Keratinocyte (primary cell): ENCODE data around the gene RCBTB2. TPM values are rescaled to one million over a fixed set of nuclear protein-coding genes. Genes with fewer than 3 reads are reported as not detected.

Source experiments
- DNase-seq: peaks from one replicate; pipeline ENCODE4 v3.0.0-alpha.2; 2011; ENCODE audit warnings: low read depth, missing footprints, low spot score
- FAIRE-seq: peaks from 2 replicates; lab custom pipeline; 2011; peaks lifted over from hg19 to GRCh38; lab: Jason Lieb, UNC
- H2AFZ ChIP-seq: 2 replicates; pipeline ENCODE4 v1.6.0; 2012; ENCODE audit warnings: low read length, control low read depth, inconsistent platforms; ENCODE audit not compliant: control insufficient read depth
- H3K27ac ChIP-seq: 2 replicates; pipeline ENCODE4 v1.5.1; 2011; ENCODE audit warnings: low read length; ENCODE audit not compliant: control insufficient read depth, insufficient read depth
- H3K27me3 ChIP-seq: 3 replicates; pipeline ENCODE4 v1.6.0; 2011; ENCODE audit warnings: low read length; ENCODE audit not compliant: control insufficient read depth, insufficient read depth; ENCODE audit errors: extremely low read depth
- H3K36me3 ChIP-seq, 2 experiments: 2 replicates in 1 of 2; 3 replicates in 1 of 2; pipeline ENCODE4 v1.5.1; 2011; ENCODE audit warnings: low read length in 2 of 2, mild to moderate bottlenecking in 1 of 2; ENCODE audit not compliant: control insufficient read depth in 2 of 2, insufficient read depth in 2 of 2; ENCODE audit errors: extremely low read depth in 1 of 2
- H3K4me1 ChIP-seq: 3 replicates; pipeline ENCODE4 v1.5.1; 2011; ENCODE audit warnings: low read length; ENCODE audit not compliant: control insufficient read depth, insufficient read depth; ENCODE audit errors: extremely low read depth
- H3K4me2 ChIP-seq: 3 replicates; pipeline ENCODE4 v1.6.0; 2011; ENCODE audit warnings: low read depth, low read length; ENCODE audit not compliant: control insufficient read depth, insufficient read depth; ENCODE audit errors: extremely low read depth
- H3K4me3 ChIP-seq, 3 experiments: fragments of 200-600 bp in 1 of 3; sonication (generic) in 1 of 3; 2 replicates in 2 of 3; 3 replicates in 1 of 3; pipeline ENCODE4 v1.5.1; 2011 to 2016; ENCODE audit warnings: low read length in 3 of 3, mild to moderate bottlenecking in 3 of 3, control low read depth in 2 of 3, inconsistent platforms in 1 of 3, low read depth in 1 of 3, mixed read lengths in 1 of 3, mixed run types in 1 of 3, moderate library complexity in 1 of 3; ENCODE audit not compliant: control insufficient read depth in 2 of 3, insufficient read depth in 2 of 3; ENCODE audit errors: extremely low read depth in 1 of 3
- H3K79me2 ChIP-seq: 2 replicates; pipeline ENCODE4 v1.6.0; 2012; ENCODE audit warnings: low read length; ENCODE audit not compliant: control insufficient read depth, insufficient read depth
- H3K9ac ChIP-seq: 3 replicates; pipeline ENCODE4 v1.6.0; 2011; ENCODE audit warnings: low read length; ENCODE audit not compliant: control insufficient read depth, insufficient read depth; ENCODE audit errors: extremely low read depth
- H3K9me1 ChIP-seq: 3 replicates; pipeline ENCODE4 v1.6.0; 2011; ENCODE audit warnings: low read length; ENCODE audit not compliant: control insufficient read depth, insufficient read depth; ENCODE audit errors: extremely low read depth
- H3K9me3 ChIP-seq: 2 replicates; pipeline ENCODE4 v1.5.1; 2012; ENCODE audit warnings: low read depth, low read length; ENCODE audit not compliant: control insufficient read depth
- H4K20me1 ChIP-seq: 3 replicates; pipeline ENCODE4 v1.6.0; 2011; ENCODE audit warnings: low read length; ENCODE audit not compliant: control insufficient read depth, insufficient read depth; ENCODE audit errors: extremely low read depth
- CTCF ChIP-seq, 3 experiments: IDR thresholded peaks in 1 of 3; conservative IDR thresholded peaks in 1 of 3; optimal IDR thresholded peaks in 1 of 3; 2 replicates in 2 of 3; 3 replicates in 1 of 3; pipeline versions ENCODE3 to v1.5.1; 2011; ENCODE audit warnings: low read length in 3 of 3, mild to moderate bottlenecking in 3 of 3, moderate library complexity in 2 of 3, control low read depth in 1 of 3, inconsistent platforms in 1 of 3; ENCODE audit not compliant: insufficient read depth in 2 of 3; ENCODE audit errors: extremely low read depth in 1 of 3
- EZH2 ChIP-seq: IDR thresholded peaks from one replicate; pipeline ENCODE4 v1.6.1; 2012; ENCODE audit warnings: inconsistent platforms, mild to moderate bottlenecking, low read length, moderate library complexity
- dilution Hi-C: fragments of 300-500 bp; cut with MboI; formaldehyde crosslinking; loops from one replicate; pipeline ENCODE4 v1.7.0; 2020; ENCODE audit warnings: low sequenced_read_pairs; ENCODE audit not compliant: extremely low pct_ligation_motif_present
- polyA plus RNA-seq, 5 experiments: library from polyadenylated mRNA; depleted of rRNA in 3 of 5; stranded (reverse) in 3 of 5; stranded (forward) in 1 of 5; unstranded in 1 of 5; fragments of >200 nt; gene quantifications; 1 replicate in 1 of 5; 2 replicates in 3 of 5; 3 replicates in 1 of 5; pipeline versions ENCODE4 v1.2.1 to v1.2.3, GENCODE V29; 2011 to 2012; ENCODE audit warnings: missing spikeins in 2 of 5, low read depth in 1 of 5, low replicate concordance in 1 of 5

The RCBTB2 gene
- polyA plus RNA-seq, 1 donor (not counting 4 experiments of a cell fraction or from before 2014, with no cell fraction given) = 5.5 TPM

- Histone ChIP-seq H3K27me3 (no peaks in the 10 kb centered on the region), H3K4me2 (no peak overlapping the region), H3K4me1 (peaks cover 5% of the 10 kb centered on the region), H2AFZ (no peak overlapping the region), H3K9me1 (no peaks in the 10 kb centered on the region), H3K36me3 (no peaks in the 10 kb centered on the region), H3K9me3 (no peaks in the 10 kb centered on the region), H4K20me1 (no peaks in the 10 kb centered on the region), H3K4me3 (no peak overlapping the region), H3K27ac (no peak overlapping the region), H3K79me2 (no peaks in the 10 kb centered on the region), H3K9ac (no peak overlapping the region)
- DNase-seq (no peak), FAIRE-seq (no peak)
- TF ChIP-seq EZH2 (no peak), CTCF (optimal IDR thresholded peaks at IDR 0.05 in 1 of 3, IDR thresholded peaks at IDR 0.05 in 1 of 3, conservative IDR thresholded peaks at IDR 0.05 in 1 of 3; ENCODE audit: extremely low read depth in 1 of 3, insufficient read depth in 2 of 3, low read length in 3 of 3) (no peak)
- dilution Hi-C loops = no loop called here
Observed at GRCh38 chr13:48536621-48537250, 3.9 kb upstream of the RCBTB2 start.

- TF ChIP-seq CTCF (optimal IDR thresholded peaks at IDR 0.05 in 1 of 3, IDR thresholded peaks at IDR 0.05 in 1 of 3, conservative IDR thresholded peaks at IDR 0.05 in 1 of 3; ENCODE audit: extremely low read depth in 1 of 3, insufficient read depth in 2 of 3, low read length in 3 of 3) = no peak
- no peak for TF ChIP-seq EZH2
- FAIRE-seq = no peak
- dilution Hi-C loops = no loop called here
Observed at GRCh38 chr13:48535766-48536165, 2.9 kb upstream of the RCBTB2 start.

More at GRCh38 chr13:48535766-48536165, 2.9 kb upstream of the RCBTB2 start:
- Histone ChIP-seq H3K4me1 (peaks cover 10% of the 10 kb centered on the region), H3K79me2 (no peaks in the 10 kb centered on the region), H3K27ac (no peak overlapping the region), H3K36me3 (no peaks in the 10 kb centered on the region), H3K9me1 (no peaks in the 10 kb centered on the region), H3K27me3 (no peaks in the 10 kb centered on the region), H3K9ac (no peak overlapping the region), H2AFZ (no peak overlapping the region), H3K4me3 (no peak overlapping the region), H3K9me3 (no peaks in the 10 kb centered on the region), H4K20me1 (no peaks in the 10 kb centered on the region), H3K4me2 (no peak overlapping the region)
- no peak for DNase-seq
